MV-4-11 (cell line): Measurements from ENCODE around the gene TSLP.

Source experiments
- DNase-seq: peaks from one replicate; lab custom pipeline; 2025; lab: John Stamatoyannopoulos, UW

Gene TSLP

GRCh38 chr5:111071413-111071812 is at the start of gene TSLP:
Gene TSLP (plus strand): TSS chr5:111071713. CDS start chr5:111071891, 178 bp downstream.
- no peak for DNase-seq

GRCh38 chr5:111022301-111022700 is 49.2 kb upstream of the TSLP start:
- no peak for DNase-seq

GRCh38 chr5:111028865-111029264 is 42.6 kb upstream of the TSLP start:
- DNase-seq: no peak

- no peak for DNase-seq
Measured at GRCh38 chr5:111043712-111044506, 27.6 kb upstream of the TSLP start.

GRCh38 chr5:111058064-111058463 is 13.4 kb upstream of the TSLP start:
- no peak for DNase-seq

- DNase-seq: no peak
Measured at GRCh38 chr5:111060169-111060568, 11.3 kb upstream of the TSLP start.

- no peak for DNase-seq
Measured at GRCh38 chr5:111061618-111062017, 9.9 kb upstream of the TSLP start.

- DNase-seq: no peak
Measured at GRCh38 chr5:111063709-111064322, 7.7 kb upstream of the TSLP start.

- no peak for DNase-seq
Measured at GRCh38 chr5:111066261-111066938, 5.1 kb upstream of the TSLP start.

- DNase-seq: no peak
Measured at GRCh38 chr5:111068213-111068612, 3.3 kb upstream of the TSLP start.

- DNase-seq: no peak
Measured at GRCh38 chr5:111069839-111070238, 1.7 kb upstream of the TSLP start.

GRCh38 chr5:111070272-111071134 is 1.0 kb upstream of the TSLP start:
- DNase-seq: no peak

- peak; percentile 33 for DNase-seq
Measured at GRCh38 chr5:111072949-111073682, 1.6 kb downstream of the TSLP start.

- DNase-seq: no peak
Measured at GRCh38 chr5:111074244-111074643, 2.7 kb downstream of the TSLP start.

GRCh38 chr5:111075520-111075919 is 4.0 kb downstream of the TSLP start:
- DNase-seq: no peak

GRCh38 chr5:111076091-111076490 is 4.6 kb downstream of the TSLP start:
- peak; percentile 14 for DNase-seq

- DNase-seq: peak; percentile 14
Measured at GRCh38 chr5:111077678-111078077, 6.2 kb downstream of the TSLP start.

GRCh38 chr5:111079846-111080245 is 8.3 kb downstream of the TSLP start:
- DNase-seq: no peak

GRCh38 chr5:111083323-111083722 is 11.8 kb downstream of the TSLP start:
- DNase-seq: peak; percentile 7

- peak; percentile 89 for DNase-seq
Measured at GRCh38 chr5:111092062-111092853, 20.7 kb downstream of the TSLP start, which contains the start of gene WDR36. Gene WDR36 (plus strand): TSS chr5:111092348. CDS start chr5:111092457, 109 bp downstream.
